ENCODE measurements around the gene LDLRAD3.

LDLRAD3 gene

DNA sequence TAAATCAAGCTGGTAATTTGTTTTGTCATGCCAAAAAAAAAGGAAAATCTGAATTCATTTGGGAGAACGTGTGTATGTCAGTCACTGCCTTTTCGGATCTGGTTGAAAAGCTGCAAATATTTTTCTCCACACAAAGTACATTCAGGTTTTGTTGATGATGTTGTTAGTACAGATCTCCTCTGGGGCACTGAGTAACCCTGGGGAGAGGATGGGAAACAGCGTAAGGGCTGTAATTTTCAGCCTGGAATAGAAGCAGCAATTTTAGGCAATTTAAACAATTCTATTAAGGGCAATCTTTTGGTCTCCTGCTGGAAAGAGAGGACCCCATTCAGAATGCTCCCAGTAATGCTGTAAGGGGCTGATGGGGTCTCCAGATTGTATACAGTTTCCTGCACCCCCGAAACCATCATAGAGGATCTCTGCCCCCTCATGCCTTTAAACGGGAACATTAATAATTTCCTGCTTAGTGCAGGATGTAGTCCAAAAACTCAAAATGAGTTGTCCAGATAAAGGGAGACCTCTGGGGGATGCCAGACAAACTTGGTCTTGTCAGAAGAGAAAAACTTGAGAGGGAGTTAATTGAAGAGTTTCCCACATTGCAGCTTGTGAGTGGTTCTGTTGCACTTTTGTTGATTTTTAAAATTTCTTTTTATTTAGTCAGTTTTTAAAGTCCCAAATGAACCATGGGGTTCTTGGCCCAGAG is 213.1 kb downstream of the LDLRAD3 start:
- ChIA-PET POLR2A (no interaction called here), CTCF (interaction anchor here (1.0 to 2.0 kb wide), 3 partner anchors 21 to 102 kb away, joined by 3 to 7 read pairs (median 4); no protein-coding TSS in a partner anchor)
- Histone ChIP-seq H3K9me3 (ENCODE audit: control extremely low read depth in 1 of 5, control insufficient read depth in 4 of 5, insufficient read depth in 2 of 5, low read depth in 1 of 5, low read length in 4 of 5) (no peaks in the 10 kb centered on the region), H3K36me3 (ENCODE audit: control insufficient read depth in 4 of 4, insufficient read depth in 4 of 4, low read length in 3 of 4) (no peaks in the 10 kb centered on the region), H3K27me3 (replicated peaks in 2 of 5; ENCODE audit: control insufficient read depth in 4 of 5, insufficient read depth in 5 of 5, low read length in 4 of 5) (peaks cover 0 to 17% (median 5%) of the 10 kb centered on the region in 5 experiments), H3K4me1 (ENCODE audit: control extremely low read depth in 1 of 4, control insufficient read depth in 4 of 4, insufficient read depth in 4 of 4, low read length in 3 of 4) (no peaks in the 10 kb centered on the region), H3K27ac (ENCODE audit: insufficient read depth in 1 of 2, low read depth in 1 of 2, low read length in 2 of 2, poor library complexity in 1 of 2, severe bottlenecking in 2 of 2) (no peak overlapping the region), H3K4me3 (ENCODE audit: control insufficient read depth in 1 of 7, extremely low read depth in 1 of 7, insufficient read depth in 4 of 7, low read depth in 2 of 7, low read length in 6 of 7) (no peak overlapping the region)
- 100% methylated on average over 1 of the region's 5 CpGs for WGBS (ENCODE audit: insufficient coverage)
- DNase-seq, result no peak

GRCh38 chr11:36160091-36160490 is 216.2 kb downstream of the LDLRAD3 start:
- Histone ChIP-seq H3K36me3 (ENCODE audit: control insufficient read depth in 4 of 4, insufficient read depth in 4 of 4, low read length in 3 of 4) (no peaks in the 10 kb centered on the region), H3K27ac (ENCODE audit: insufficient read depth in 1 of 2, low read depth in 1 of 2, low read length in 2 of 2, poor library complexity in 1 of 2, severe bottlenecking in 2 of 2) (no peak overlapping the region), H3K4me1 (ENCODE audit: control extremely low read depth in 1 of 4, control insufficient read depth in 4 of 4, insufficient read depth in 4 of 4, low read length in 3 of 4) (no peaks in the 10 kb centered on the region), H3K4me3 (ENCODE audit: control insufficient read depth in 1 of 7, extremely low read depth in 1 of 7, insufficient read depth in 4 of 7, low read depth in 2 of 7, low read length in 6 of 7) (no peak overlapping the region), H3K27me3 (replicated peaks in 2 of 5; ENCODE audit: control insufficient read depth in 4 of 5, insufficient read depth in 5 of 5, low read length in 4 of 5) (peaks cover 0 to 32% (median 5%) of the 10 kb centered on the region in 5 experiments), H3K9me3 (ENCODE audit: control extremely low read depth in 1 of 5, control insufficient read depth in 4 of 5, insufficient read depth in 2 of 5, low read depth in 1 of 5, low read length in 4 of 5) (no peaks in the 10 kb centered on the region)
- no peak for DNase-seq
- ChIA-PET POLR2A (no interaction called here), CTCF (no interaction called here)
- 98% methylated on average over 8 of the region's 10 CpGs for WGBS (ENCODE audit: insufficient coverage)

- no peak for DNase-seq
- H3K4me3 ChIP-seq (ENCODE audit: control insufficient read depth in 1 of 7, extremely low read depth in 1 of 7, insufficient read depth in 4 of 7, low read depth in 2 of 7, low read length in 6 of 7), result no peak overlapping the region
- ChIA-PET POLR2A (no interaction called here), CTCF (interaction anchor here (1.4 kb wide), 1 partner anchor 31 kb away, joined by 4 read pairs; no protein-coding TSS in a partner anchor)
- no peak overlapping the region for H3K27ac ChIP-seq (ENCODE audit: insufficient read depth in 1 of 2, low read depth in 1 of 2, low read length in 2 of 2, poor library complexity in 1 of 2, severe bottlenecking in 2 of 2)
- no peaks in the 10 kb centered on the region for H3K36me3 ChIP-seq (ENCODE audit: control insufficient read depth in 4 of 4, insufficient read depth in 4 of 4, low read length in 3 of 4)
- H3K9me3 ChIP-seq (ENCODE audit: control extremely low read depth in 1 of 5, control insufficient read depth in 4 of 5, insufficient read depth in 2 of 5, low read depth in 1 of 5, low read length in 4 of 5), result no peaks in the 10 kb centered on the region
- no CpG with 5 or more reads among the region's 5 CpGs for WGBS (ENCODE audit: insufficient coverage)
- no peaks in the 10 kb centered on the region for H3K4me1 ChIP-seq (ENCODE audit: control extremely low read depth in 1 of 4, control insufficient read depth in 4 of 4, insufficient read depth in 4 of 4, low read length in 3 of 4)
- peaks cover 0 to 28% (median 5%) of the 10 kb centered on the region in 5 experiments for H3K27me3 ChIP-seq (replicated peaks in 2 of 5; ENCODE audit: control insufficient read depth in 4 of 5, insufficient read depth in 5 of 5, low read length in 4 of 5)
Measured at GRCh38 chr11:36161572-36161971, 217.7 kb downstream of the LDLRAD3 start.

DNA sequence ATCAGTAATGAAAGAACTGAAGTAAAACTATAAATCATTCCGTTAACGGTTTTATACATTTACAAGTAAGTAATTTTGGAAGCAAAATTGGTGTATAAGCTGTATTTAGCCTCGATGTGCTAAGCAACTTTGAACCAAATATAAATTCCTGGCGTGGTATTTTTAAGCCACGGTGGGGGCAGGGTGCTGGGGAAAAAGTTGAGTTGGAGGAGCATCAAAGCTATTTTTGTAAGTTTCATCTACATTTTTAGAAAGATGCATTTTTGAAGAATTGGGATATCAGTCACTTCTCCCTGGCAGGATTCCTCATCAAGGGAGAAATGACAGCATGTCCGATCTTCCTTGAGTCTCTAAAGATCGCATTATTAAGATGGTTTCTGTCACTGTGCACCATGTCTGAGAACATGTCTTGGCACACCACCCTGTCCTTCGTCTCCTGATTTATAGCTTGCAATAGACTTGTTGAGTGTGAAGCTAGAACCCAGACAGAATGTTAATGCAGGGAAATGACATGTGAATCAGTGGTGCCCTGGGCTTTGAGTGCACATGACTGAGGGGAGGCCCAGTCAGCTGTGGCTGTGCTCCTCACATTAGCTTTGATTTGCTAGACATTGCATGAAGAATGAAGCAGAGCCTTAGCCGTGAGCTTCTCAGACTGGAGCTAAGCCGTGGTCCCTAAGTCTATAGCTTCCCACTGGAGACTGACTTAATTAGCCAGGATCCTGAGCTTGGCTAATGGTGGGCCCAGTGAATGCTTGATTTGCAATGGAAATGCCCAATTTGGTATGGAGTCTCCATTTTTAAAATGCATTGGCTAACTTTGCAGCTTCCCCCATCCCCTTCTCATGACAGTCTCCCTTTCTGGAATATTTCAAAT is 218.4 kb downstream of the LDLRAD3 start:
- POLR2A ChIA-PET, result no interaction called here

GRCh38 chr11:36162883-36163434 is 219.1 kb downstream of the LDLRAD3 start:
- POLR2A ChIA-PET, result no interaction called here
- no peaks in the 10 kb centered on the region for H3K4me1 ChIP-seq (ENCODE audit: control extremely low read depth in 1 of 4, control insufficient read depth in 4 of 4, insufficient read depth in 4 of 4, low read length in 3 of 4)

More for the DNA sequence above, 218.4 kb downstream of the LDLRAD3 start:
- Histone ChIP-seq H3K4me3 (ENCODE audit: control insufficient read depth in 1 of 7, extremely low read depth in 1 of 7, insufficient read depth in 4 of 7, low read depth in 2 of 7, low read length in 6 of 7) (no peak overlapping the region), H3K9me3 (ENCODE audit: control extremely low read depth in 1 of 5, control insufficient read depth in 4 of 5, insufficient read depth in 2 of 5, low read depth in 1 of 5, low read length in 4 of 5) (no peaks in the 10 kb centered on the region), H3K4me1 (ENCODE audit: control extremely low read depth in 1 of 4, control insufficient read depth in 4 of 4, insufficient read depth in 4 of 4, low read length in 3 of 4) (no peaks in the 10 kb centered on the region), H3K27me3 (replicated peaks in 2 of 5; ENCODE audit: control insufficient read depth in 4 of 5, insufficient read depth in 5 of 5, low read length in 4 of 5) (peaks cover 0 to 28% (median 5%) of the 10 kb centered on the region in 5 experiments), H3K27ac (ENCODE audit: insufficient read depth in 1 of 2, low read depth in 1 of 2, low read length in 2 of 2, poor library complexity in 1 of 2, severe bottlenecking in 2 of 2) (no peak overlapping the region), H3K36me3 (ENCODE audit: control insufficient read depth in 4 of 4, insufficient read depth in 4 of 4, low read length in 3 of 4) (no peaks in the 10 kb centered on the region)
- DNase-seq, result no peak
- WGBS (ENCODE audit: insufficient coverage), result 98% methylated on average over 6 of the region's 10 CpGs
- CTCF ChIA-PET, result interaction anchor here (1.4 kb wide), 1 partner anchor 31 kb away, joined by 4 read pairs; no protein-coding TSS in a partner anchor

DNA sequence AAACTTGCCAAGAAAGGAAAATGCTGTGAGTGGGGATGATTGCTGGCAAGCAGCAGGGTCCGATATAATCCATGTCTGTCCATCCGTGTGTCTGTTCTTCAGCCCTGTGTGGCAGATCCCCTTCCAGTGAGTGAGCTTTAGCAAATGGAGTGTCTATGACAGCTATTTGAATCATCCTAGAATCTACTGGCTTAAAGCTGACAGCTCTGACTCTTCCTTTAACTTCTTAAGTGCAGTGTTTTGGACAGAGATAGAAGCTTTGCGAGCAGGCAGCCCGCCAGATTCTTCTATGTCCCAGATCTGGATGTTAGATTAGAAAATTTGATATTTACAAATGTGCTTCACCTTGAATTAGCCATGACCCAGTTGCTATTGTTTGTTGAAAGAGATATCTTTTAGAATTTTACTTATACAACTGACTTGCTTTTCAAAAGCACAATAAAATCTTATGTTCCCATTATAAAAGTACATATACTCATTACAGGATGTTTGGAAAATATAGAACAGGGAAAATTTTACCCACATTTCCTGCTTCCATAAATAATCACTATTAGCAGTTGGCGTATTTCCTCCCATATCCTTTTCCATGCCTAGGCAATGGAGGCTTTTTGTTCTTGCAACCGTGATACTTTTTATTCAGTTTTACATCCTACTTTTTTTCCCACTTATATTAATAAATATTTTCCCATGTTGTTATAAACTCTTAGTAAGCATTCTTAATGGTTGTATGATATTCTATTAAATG is 220.8 kb downstream of the LDLRAD3 start:
- H3K36me3 ChIP-seq (ENCODE audit: control insufficient read depth in 4 of 4, insufficient read depth in 4 of 4, low read length in 3 of 4), result no peaks in the 10 kb centered on the region
- CTCF ChIA-PET, result interaction anchor here (0.9 to 1.0 kb wide), 2 partner anchors 9 to 31 kb away, joined by 3 read pairs; no protein-coding TSS in a partner anchor
- WGBS (ENCODE audit: insufficient coverage), result 100% methylated on average over 2 of the region's 6 CpGs
- no peaks in the 10 kb centered on the region for H3K4me1 ChIP-seq (ENCODE audit: control extremely low read depth in 1 of 4, control insufficient read depth in 4 of 4, insufficient read depth in 4 of 4, low read length in 3 of 4)
- no peak for DNase-seq
- no peaks in the 10 kb centered on the region for H3K9me3 ChIP-seq (ENCODE audit: control extremely low read depth in 1 of 5, control insufficient read depth in 4 of 5, insufficient read depth in 2 of 5, low read depth in 1 of 5, low read length in 4 of 5)
- POLR2A ChIA-PET, result no interaction called here
- no peak overlapping the region for H3K27ac ChIP-seq (ENCODE audit: insufficient read depth in 1 of 2, low read depth in 1 of 2, low read length in 2 of 2, poor library complexity in 1 of 2, severe bottlenecking in 2 of 2)
- peaks cover 0 to 24% (median 3%) of the 10 kb centered on the region in 5 experiments for H3K27me3 ChIP-seq (replicated peaks in 2 of 5; ENCODE audit: control insufficient read depth in 4 of 5, insufficient read depth in 5 of 5, low read length in 4 of 5)
- H3K4me3 ChIP-seq (ENCODE audit: control insufficient read depth in 1 of 7, extremely low read depth in 1 of 7, insufficient read depth in 4 of 7, low read depth in 2 of 7, low read length in 6 of 7), result no peak overlapping the region

More at GRCh38 chr11:36162883-36163434, 219.1 kb downstream of the LDLRAD3 start:
- Histone ChIP-seq H3K36me3 (ENCODE audit: control insufficient read depth in 4 of 4, insufficient read depth in 4 of 4, low read length in 3 of 4) (no peaks in the 10 kb centered on the region), H3K4me3 (ENCODE audit: control insufficient read depth in 1 of 7, extremely low read depth in 1 of 7, insufficient read depth in 4 of 7, low read depth in 2 of 7, low read length in 6 of 7) (no peak overlapping the region), H3K27me3 (replicated peaks in 2 of 5; ENCODE audit: control insufficient read depth in 4 of 5, insufficient read depth in 5 of 5, low read length in 4 of 5) (peaks cover 0 to 24% (median 3%) of the 10 kb centered on the region in 5 experiments), H3K9me3 (ENCODE audit: control extremely low read depth in 1 of 5, control insufficient read depth in 4 of 5, insufficient read depth in 2 of 5, low read depth in 1 of 5, low read length in 4 of 5) (no peaks in the 10 kb centered on the region), H3K27ac (ENCODE audit: insufficient read depth in 1 of 2, low read depth in 1 of 2, low read length in 2 of 2, poor library complexity in 1 of 2, severe bottlenecking in 2 of 2) (no peak overlapping the region)
- 91% methylated on average over 4 of the region's 5 CpGs for WGBS (ENCODE audit: insufficient coverage)
- DNase-seq, result peak in 1 of 3 donors; percentile 12
- CTCF ChIA-PET, result no interaction called here

All from common myeloid progenitor, CD34-positive (primary cell).